Omental fat pad (tissue), 4 donors: ENCODE data around the gene PEAK3. TPM values are rescaled to one million over a fixed set of nuclear protein-coding genes. Genes with fewer than 3 reads are reported as not detected.

ENCODE experiments used
- ATAC-seq: fragments of 150-250 bp; one replicate; pipeline ENCODE4 v1.9.1; 2016; ENCODE audit warnings: mild to moderate bottlenecking, moderate library complexity; ENCODE audit not compliant: low FRiP score
- DNase-seq: peaks from one replicate; pipeline ENCODE4 v3.0.0-alpha.2; 2019; ENCODE audit warnings: low spot score
- total RNA-seq, 4 donors: library from RNA; depleted of rRNA; stranded (reverse); fragments of >200 nt; gene quantifications; one replicate each; pipeline ENCODE4 v1.1.0, GENCODE V29; 2016
- TF ChIP-seq, protein P1 (sequence below), 3 donors: fragments of 450-650 bp; IDR thresholded peaks; one replicate each; pipeline ENCODE4 v1.5.1; 2016 to 2017; ENCODE audit warnings: antibody characterized with exemption in 3 of 3, mild to moderate bottlenecking in 3 of 3, moderate library complexity in 2 of 3

Gene PEAK3
- total RNA-seq, 4 donors from 2014 or later: 0.09 to 9.1 (median 1.3) TPM

DNA sequence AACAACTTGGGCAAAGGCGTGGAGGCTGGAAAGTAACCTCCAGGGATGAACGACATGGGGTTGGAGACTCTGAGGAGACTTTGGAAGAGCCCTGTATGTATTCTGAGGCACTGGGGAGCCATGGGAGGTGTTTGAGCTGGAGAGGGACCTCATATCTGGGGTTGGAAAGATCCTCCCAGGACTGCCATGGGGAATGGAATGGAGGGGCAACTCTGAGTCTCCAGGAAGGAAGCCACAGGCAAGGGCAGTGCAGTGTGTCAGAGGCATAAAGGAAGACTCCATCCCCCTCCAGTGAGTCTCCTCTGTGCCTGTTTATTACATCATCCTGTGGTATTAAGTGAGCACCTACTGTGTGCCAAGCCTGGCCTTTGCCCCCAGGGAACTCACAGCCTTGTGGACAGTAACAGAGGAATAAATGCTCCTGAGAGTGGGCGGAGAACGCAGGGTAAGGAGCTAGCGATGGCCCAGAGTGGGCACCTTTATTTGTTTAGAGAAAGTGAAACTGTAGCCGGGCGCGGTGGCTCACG, 7.7 kb downstream of the PEAK3 start:
- TF ChIP-seq, protein P1, sequence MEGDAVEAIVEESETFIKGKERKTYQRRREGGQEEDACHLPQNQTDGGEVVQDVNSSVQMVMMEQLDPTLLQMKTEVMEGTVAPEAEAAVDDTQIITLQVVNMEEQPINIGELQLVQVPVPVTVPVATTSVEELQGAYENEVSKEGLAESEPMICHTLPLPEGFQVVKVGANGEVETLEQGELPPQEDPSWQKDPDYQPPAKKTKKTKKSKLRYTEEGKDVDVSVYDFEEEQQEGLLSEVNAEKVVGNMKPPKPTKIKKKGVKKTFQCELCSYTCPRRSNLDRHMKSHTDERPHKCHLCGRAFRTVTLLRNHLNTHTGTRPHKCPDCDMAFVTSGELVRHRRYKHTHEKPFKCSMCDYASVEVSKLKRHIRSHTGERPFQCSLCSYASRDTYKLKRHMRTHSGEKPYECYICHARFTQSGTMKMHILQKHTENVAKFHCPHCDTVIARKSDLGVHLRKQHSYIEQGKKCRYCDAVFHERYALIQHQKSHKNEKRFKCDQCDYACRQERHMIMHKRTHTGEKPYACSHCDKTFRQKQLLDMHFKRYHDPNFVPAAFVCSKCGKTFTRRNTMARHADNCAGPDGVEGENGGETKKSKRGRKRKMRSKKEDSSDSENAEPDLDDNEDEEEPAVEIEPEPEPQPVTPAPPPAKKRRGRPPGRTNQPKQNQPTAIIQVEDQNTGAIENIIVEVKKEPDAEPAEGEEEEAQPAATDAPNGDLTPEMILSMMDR (IDR thresholded peaks at IDR 0.05): no peak
- ATAC-seq: no peak
- no peak for DNase-seq

DNA sequence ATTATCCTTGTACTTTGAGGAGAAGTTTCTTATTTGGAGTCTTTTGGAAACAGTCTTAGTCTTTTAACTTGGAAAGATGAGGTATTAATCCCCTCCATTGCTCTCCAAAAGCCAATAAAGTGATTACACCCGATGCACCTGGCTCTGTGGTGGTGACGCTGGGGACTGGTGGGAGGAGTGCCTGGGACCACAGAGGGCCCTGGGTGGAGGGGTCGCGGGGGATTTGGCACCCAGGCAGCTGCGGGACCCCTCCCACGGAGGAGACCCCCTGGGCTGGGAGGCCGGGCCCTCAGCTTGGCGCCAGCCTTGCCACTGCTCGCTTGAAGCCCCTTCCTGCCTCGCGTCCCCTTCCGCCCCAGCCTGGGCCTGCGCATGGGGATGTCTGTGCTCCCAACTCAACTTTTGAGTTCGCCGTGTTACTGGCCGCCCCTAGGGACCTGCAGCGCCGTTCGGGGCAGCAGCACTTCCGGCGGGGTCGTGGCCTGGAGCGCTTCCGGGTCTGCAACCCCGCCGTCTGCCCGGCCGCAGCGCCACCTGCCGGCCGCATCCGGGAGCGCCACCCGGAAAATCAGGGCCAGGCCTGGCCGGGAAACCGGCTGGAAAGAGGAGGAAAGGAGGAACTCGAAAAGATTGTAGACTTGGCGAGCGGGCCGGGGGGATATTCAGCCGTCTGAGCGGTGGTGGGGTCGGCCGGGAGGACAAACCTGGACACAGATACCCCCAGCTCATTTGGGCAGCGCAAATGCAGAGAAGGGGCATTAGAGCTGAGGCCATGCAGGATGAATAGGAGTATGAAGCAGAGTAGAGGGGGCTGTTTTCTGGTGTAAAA, 8.4 kb downstream of the PEAK3 start:
- TF ChIP-seq, protein P1 (IDR thresholded peaks at IDR 0.05): peak in 2 of 3 donors; percentile 75 to 78
- ATAC-seq (no peak), DNase-seq (peak; percentile 61)

DNA sequence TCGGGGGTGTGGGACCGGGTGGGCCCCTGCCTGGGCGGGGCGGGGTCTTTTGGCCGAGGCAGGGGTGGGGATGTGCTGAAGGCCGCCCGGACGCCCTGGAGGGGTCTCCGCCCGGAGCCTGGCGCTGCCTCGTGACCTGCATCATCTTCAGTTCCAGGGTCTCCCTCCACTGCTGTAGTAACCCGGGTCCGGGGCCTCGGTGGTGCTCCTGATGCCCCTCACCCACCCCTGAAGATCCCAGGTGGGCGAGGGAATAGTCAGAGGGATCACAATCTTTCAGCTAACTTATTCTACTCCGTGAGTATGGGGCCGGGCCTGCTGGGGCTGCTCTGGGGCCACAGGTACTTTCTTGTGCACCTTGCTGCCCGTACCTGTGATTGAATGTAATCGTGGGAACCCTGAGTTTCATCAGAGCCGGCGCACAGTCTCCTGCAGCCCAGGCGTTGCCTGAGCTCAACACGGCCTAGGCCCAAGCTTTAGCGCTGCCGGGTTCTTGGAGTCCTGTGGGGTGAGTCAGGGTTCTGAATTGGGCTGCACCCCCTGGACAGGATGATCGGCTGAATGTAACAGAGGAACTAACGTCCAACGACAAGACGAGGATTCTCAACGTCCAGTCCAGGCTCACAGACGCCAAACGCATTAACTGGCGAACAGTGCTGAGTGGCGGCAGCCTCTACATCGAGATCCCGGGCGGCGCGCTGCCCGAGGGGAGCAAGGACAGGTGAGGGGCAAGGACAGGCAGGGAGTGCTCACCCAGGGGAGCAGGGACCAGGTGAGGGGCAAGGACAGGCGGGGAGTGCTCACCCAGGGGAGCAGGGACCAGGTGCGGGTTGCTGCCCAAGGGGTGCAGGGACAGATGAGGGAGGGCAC, 10.5 kb downstream of the PEAK3 start:
- ATAC-seq: no peak
- TF ChIP-seq, protein P1 (IDR thresholded peaks at IDR 0.05): no peak
- no peak for DNase-seq

DNA sequence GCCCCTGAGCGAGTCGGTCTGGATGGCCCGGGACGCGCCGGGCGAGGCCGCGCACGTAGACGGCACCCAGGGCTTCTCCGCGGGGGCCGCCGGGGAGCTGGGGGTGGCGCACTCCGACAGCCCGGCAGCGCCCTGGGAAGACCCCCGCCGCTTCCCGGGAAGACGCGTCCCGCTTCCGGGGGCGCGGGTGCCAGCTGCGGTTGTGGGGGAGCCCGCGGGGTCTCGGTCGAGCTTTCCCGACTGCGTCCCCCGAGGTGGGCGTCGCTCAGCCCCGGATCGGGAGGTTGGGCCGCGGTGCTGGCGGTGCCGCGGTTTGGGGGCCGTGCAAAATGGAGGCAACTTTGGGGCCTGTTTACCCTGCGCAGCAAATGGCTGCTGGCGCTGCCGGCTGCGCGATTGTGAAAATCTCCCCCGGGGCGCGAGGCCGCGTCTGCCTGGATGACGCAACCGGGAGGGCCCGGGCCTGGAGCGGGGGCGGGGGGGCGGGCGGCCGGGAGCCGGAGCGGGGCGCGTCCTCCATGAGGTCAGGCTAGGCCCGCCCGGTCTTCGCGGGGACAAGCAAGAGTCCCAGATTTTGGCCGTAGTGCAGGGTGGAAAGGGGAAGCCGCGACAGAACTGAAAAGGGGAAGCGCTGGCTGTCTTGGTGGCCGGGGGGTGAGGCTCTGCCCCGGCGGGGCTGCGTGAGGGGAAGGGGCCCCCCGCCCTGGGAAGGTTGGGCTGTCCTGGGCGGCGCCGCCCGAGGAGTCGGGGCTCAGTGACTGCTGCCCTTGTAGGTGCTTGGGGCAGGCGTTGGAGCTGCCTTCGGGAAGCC, 11.3 kb downstream of the PEAK3 start:
- TF ChIP-seq, protein P1 (IDR thresholded peaks at IDR 0.05): no peak
- peak; percentile 25 for ATAC-seq

DNA sequence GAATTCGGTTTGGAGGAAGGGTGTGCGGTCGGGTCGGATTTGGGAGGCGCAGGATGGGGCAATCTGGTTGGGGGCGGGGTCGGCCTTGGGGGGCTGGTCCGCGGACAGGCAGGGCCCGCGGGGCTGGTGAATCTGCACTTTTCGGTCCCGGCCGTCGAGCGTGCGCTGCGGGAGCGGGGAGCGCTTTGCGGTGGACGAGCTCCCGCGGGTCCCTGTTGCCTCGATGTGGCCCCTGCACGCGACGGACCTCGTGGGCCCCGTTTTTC, 11.9 kb downstream of the PEAK3 start:
- TF ChIP-seq, protein P1 (IDR thresholded peaks at IDR 0.05): no peak
- no peak for ATAC-seq
- DNase-seq: peak; percentile 37

More for the DNA sequence above, 11.3 kb downstream of the PEAK3 start:
- DNase-seq: peak; percentile 62

DNA sequence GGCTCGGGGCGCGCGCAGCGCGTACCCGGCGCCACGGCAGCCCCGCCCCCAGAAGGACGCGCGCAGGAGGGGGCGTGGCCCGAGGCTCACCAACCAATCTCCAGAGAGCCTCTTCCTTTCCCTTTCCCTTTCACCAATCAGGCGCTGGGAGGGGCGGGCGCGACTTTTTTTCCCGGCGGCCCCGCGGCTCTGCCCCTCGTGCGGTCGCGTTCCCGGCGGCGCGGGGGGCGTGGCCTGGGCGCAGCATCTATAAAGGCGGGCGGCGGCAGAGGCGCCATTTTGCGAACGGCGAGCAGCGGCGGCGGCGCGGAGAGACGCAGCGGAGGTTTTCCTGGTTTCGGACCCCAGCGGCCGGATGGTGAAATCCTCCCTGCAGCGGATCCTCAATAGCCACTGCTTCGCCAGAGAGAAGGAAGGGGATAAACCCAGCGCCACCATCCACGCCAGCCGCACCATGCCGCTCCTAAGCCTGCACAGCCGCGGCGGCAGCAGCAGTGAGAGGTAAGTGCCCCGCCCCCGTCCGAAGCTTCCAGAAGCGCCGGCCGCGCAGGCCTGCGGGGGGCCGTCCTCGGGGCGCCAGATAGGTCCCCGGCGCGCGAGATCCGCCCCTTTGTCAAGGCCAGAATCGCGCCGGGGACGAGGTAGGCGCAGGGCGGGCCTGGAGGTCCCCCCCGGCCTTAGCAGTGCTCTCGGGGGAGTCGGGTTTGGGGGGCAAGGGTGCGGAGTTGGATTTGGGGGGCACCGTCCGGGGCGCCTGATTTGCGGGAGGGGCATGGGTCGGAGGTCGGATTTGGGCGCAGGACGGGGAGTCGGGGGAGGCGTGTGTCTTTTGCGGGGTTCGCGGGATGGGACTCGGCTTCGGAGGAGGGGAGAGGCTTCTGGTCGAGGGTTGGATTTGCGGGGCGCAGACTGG, 12.5 kb downstream of the PEAK3 start:
- DNase-seq (peak; percentile 89), ATAC-seq (peak; percentile 86)
- TF ChIP-seq, protein P1 (IDR thresholded peaks at IDR 0.05): no peak
